Gastroesophageal sphincter (tissue), 4 donors: ENCODE results near the gene GMNC. TPM values are rescaled to one million over a fixed set of nuclear protein-coding genes. Genes with fewer than 3 reads are reported as not detected.

Source experiments
- ATAC-seq: fragments of 150-250 bp; one replicate; pipeline ENCODE4 v1.9.1; 2016; ENCODE audit warnings: mild to moderate bottlenecking, moderate library complexity
- H3K27ac ChIP-seq, 4 donors: fragments of 200-600 bp; sonication (generic) in 3 of 4; 1 replicate in 3 of 4; 2 replicates in 1 of 4; pipeline ENCODE4 v1.5.1; 2016 to 2019
- H3K27me3 ChIP-seq: fragments of 200-600 bp; sonication (generic); one replicate; pipeline ENCODE4 v1.5.1; 2019
- H3K36me3 ChIP-seq, 2 donors: fragments of 200-600 bp; sonication (generic); one replicate each; pipeline ENCODE4 v1.5.1; 2019; ENCODE audit warnings: control low read depth in 1 of 2
- H3K4me1 ChIP-seq, 3 donors: fragments of 200-600 bp; sonication (generic); 1 replicate in 2 of 3; 2 replicates in 1 of 3; pipeline ENCODE4 v1.5.1; 2016 to 2019; ENCODE audit warnings: control low read depth in 2 of 3
- H3K4me3 ChIP-seq, 2 donors: fragments of 200-600 bp; sonication (generic); one replicate each; pipeline ENCODE4 v1.5.1; 2019; ENCODE audit warnings: mild to moderate bottlenecking in 1 of 2, moderate library complexity in 1 of 2
- H3K9me3 ChIP-seq, 3 donors: fragments of 200-600 bp; sonication (generic); one replicate each; pipeline ENCODE4 v1.5.1; 2017 to 2019; ENCODE audit warnings: control low read depth in 2 of 3
- EP300 ChIP-seq: sonication (generic); formaldehyde crosslinking; IDR thresholded peaks from one replicate; pipeline ENCODE4 v1.6.1; 2017; ENCODE audit warnings: antibody characterized with exemption, mild to moderate bottlenecking
- POLR2A ChIP-seq, 2 donors: fragments of 450-650 bp; IDR thresholded peaks; one replicate each; pipeline ENCODE4 v1.6.1; 2017; ENCODE audit warnings: antibody characterized with exemption in 2 of 2, mild to moderate bottlenecking in 2 of 2, moderate library complexity in 1 of 2
- POLR2AphosphoS5 ChIP-seq: sonication (generic); formaldehyde crosslinking; IDR thresholded peaks from one replicate; pipeline ENCODE4 v1.6.1; 2017; ENCODE audit warnings: antibody characterized with exemption
- WGBS, 2 donors: methylation state at CpG; one replicate each; pipeline ENCODE4 v1.1.5; 2018; ENCODE audit warnings: low coverage in 1 of 2; 5-methylcytosine and 5-hydroxymethylcytosine counted together
- total RNA-seq, 4 donors: library from RNA; depleted of rRNA; stranded (reverse); fragments of >200 nt; gene quantifications; one replicate each; pipeline ENCODE4 v1.1.0, GENCODE V29; 2016
- TF ChIP-seq, protein P1 (sequence below), 4 experiments: fragments of 200-600 bp in 2 of 4; fragments of 450-650 bp in 2 of 4; sonication (generic) in 1 of 4; IDR thresholded peaks; one replicate each; pipeline ENCODE4 v1.5.1; 2017 to 2019; ENCODE audit warnings: antibody characterized with exemption in 4 of 4, mild to moderate bottlenecking in 2 of 4, moderate library complexity in 2 of 4

Gene GMNC
- total RNA-seq, 4 donors from 2014 or later: not detected

DNA sequence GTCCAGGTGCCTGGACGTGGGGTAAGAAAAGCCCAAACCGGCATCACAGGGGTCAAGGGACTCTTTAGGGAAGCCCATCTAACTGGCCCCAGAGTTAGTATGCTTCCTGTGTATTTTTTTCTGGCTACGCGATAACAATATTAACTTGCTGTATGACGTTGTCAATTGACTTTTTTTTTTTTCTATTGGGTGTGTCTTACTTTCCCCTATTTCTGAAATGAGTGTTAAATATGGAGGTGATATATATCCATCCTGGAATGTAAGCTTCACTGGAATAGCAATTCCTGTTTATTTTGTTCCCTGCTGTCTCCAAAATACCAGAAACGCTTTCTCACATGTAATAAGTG, 598 bp upstream of the GMNC start:
- peak overlapping the region; percentile 63 to 92 (median 88) for H3K27ac ChIP-seq
- peak overlapping the region; percentile 57 to 79 for H3K4me3 ChIP-seq
- H3K4me1 ChIP-seq: peaks cover 0 to 11% (median 0%) of the 10 kb centered on the region in 3 donors
- 3 to 4% methylated on average over 6 of the region's 6 CpGs for WGBS, 2 donors
- ATAC-seq: no peak
- no peaks in the 10 kb centered on the region for H3K36me3 ChIP-seq
- no peaks in the 10 kb centered on the region for H3K27me3 ChIP-seq
- no peaks in the 10 kb centered on the region for H3K9me3 ChIP-seq
- TF ChIP-seq, protein P1, sequence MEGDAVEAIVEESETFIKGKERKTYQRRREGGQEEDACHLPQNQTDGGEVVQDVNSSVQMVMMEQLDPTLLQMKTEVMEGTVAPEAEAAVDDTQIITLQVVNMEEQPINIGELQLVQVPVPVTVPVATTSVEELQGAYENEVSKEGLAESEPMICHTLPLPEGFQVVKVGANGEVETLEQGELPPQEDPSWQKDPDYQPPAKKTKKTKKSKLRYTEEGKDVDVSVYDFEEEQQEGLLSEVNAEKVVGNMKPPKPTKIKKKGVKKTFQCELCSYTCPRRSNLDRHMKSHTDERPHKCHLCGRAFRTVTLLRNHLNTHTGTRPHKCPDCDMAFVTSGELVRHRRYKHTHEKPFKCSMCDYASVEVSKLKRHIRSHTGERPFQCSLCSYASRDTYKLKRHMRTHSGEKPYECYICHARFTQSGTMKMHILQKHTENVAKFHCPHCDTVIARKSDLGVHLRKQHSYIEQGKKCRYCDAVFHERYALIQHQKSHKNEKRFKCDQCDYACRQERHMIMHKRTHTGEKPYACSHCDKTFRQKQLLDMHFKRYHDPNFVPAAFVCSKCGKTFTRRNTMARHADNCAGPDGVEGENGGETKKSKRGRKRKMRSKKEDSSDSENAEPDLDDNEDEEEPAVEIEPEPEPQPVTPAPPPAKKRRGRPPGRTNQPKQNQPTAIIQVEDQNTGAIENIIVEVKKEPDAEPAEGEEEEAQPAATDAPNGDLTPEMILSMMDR (IDR thresholded peaks at IDR 0.05): no peak
- TF ChIP-seq POLR2AphosphoS5 (no peak), EP300 (no peak), POLR2A (IDR thresholded peaks at IDR 0.05) (no peak)

DNA sequence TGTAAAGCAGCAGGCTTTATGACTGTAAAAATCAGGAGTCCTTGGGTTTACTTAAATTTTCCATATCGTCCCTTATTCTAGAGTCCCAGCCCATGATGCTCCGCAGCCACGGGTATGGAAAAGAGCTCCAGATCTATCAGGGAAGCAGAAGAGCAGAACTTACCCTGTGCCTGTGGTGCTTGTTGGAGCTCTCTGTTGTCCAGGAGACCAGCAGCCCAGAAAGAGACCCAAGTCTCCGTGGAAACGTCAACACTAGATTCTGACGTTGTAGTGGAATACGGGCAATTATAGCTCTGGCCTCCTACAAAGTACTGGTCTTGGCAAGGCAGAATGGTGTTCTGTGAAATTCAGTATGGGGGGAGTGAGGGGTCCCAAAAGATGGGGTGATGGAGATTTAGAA, 2.0 kb downstream of the GMNC start:
- WGBS, 2 donors: 57% methylated on average over 6 of the region's 7 CpGs; no CpG with 5 or more reads in 1 of the 2 donors
- TF ChIP-seq POLR2AphosphoS5: no peak
- no peak for TF ChIP-seq POLR2A (IDR thresholded peaks at IDR 0.05)
- no peak for TF ChIP-seq EP300
- ATAC-seq: no peak
- Histone ChIP-seq H3K27ac (no peak overlapping the region), H3K27me3 (no peaks in the 10 kb centered on the region), H3K36me3 (no peaks in the 10 kb centered on the region), H3K4me3 (no peak overlapping the region), H3K4me1 (peaks cover 0 to 11% (median 0%) of the 10 kb centered on the region in 3 donors), H3K9me3 (no peaks in the 10 kb centered on the region)

DNA sequence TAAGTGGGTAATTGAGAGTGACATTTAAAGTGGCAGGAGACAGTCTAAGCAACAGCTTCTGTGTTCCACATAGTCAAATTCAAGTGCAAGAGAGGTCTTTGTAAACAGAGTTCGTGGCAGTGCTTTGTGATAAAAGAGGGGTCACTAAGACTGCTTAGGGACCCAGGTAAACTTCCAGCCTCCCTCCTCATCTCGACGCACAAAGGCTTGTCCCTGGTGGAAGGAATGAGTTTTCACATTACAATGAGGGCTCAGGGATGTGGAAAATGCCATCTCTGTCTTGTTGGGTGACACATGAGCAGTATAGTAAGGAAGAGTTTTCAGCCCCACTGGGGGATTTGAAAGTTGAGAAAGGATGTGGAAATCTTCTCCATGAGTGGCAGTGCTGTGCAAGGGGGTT, 7.3 kb downstream of the GMNC start:
- ATAC-seq: no peak
- TF ChIP-seq POLR2AphosphoS5: no peak
- TF ChIP-seq POLR2A (IDR thresholded peaks at IDR 0.05): no peak
- TF ChIP-seq, protein P1 (IDR thresholded peaks at IDR 0.05): no peak
- no peak for TF ChIP-seq EP300
- no peak overlapping the region for H3K27ac ChIP-seq
- 40 to 43% methylated on average over 1 to 3 of the region's 3 CpGs for WGBS, 2 donors
- no peak overlapping the region for H3K4me3 ChIP-seq
- no peaks in the 10 kb centered on the region for H3K27me3 ChIP-seq
- no peaks in the 10 kb centered on the region for H3K9me3 ChIP-seq
- no peaks in the 10 kb centered on the region for H3K36me3 ChIP-seq
- H3K4me1 ChIP-seq: no peaks in the 10 kb centered on the region

DNA sequence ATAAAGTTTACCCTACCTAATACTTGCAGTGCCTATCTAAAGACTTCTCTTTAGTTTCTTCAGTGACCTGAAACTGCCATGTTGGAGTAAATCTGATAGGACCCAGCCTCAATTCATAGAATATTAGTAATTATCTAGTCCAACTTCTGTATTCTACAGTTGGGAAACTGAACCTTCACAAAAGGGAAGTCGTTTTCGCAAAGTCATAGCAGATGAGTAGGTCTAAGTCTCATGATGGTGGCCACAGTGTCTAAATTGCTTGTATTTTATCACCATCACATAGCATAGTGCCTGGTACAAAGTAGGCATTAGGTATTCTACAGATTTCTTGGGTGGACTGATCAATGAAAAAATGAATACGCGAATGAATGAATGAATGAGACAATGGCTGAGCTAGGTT, 8.4 kb downstream of the GMNC start:
- Histone ChIP-seq H3K27me3 (no peaks in the 10 kb centered on the region), H3K9me3 (no peaks in the 10 kb centered on the region), H3K27ac (no peak overlapping the region), H3K4me1 (no peaks in the 10 kb centered on the region), H3K36me3 (no peaks in the 10 kb centered on the region), H3K4me3 (no peak overlapping the region)
- TF ChIP-seq POLR2AphosphoS5 (no peak), EP300 (no peak), POLR2A (IDR thresholded peaks at IDR 0.05) (no peak)
- TF ChIP-seq, protein P1 (IDR thresholded peaks at IDR 0.05): no peak
- 87 to 91% methylated on average over 4 of the region's 4 CpGs for WGBS, 2 donors
- ATAC-seq: no peak

GRCh38 chr3:190853464-190853863, 9.0 kb downstream of the GMNC start:
- TF ChIP-seq POLR2A (IDR thresholded peaks at IDR 0.05) (no peak), EP300 (no peak), POLR2AphosphoS5 (no peak)
- TF ChIP-seq, protein P1 (IDR thresholded peaks at IDR 0.05): no peak
- H3K27me3 ChIP-seq: no peaks in the 10 kb centered on the region
- H3K9me3 ChIP-seq: no peaks in the 10 kb centered on the region
- H3K4me1 ChIP-seq: no peaks in the 10 kb centered on the region
- no peak overlapping the region for H3K27ac ChIP-seq
- H3K36me3 ChIP-seq: no peaks in the 10 kb centered on the region
- 78 to 89% methylated on average over 1 of the region's 1 CpG for WGBS, 2 donors
- no peak overlapping the region for H3K4me3 ChIP-seq
- ATAC-seq: no peak

GRCh38 chr3:190849607-190850006, 12.9 kb downstream of the GMNC start:
- WGBS, 2 donors: 100% methylated on average over 1 of the region's 1 CpG
- Histone ChIP-seq H3K4me1 (no peaks in the 10 kb centered on the region), H3K36me3 (no peaks in the 10 kb centered on the region), H3K9me3 (no peaks in the 10 kb centered on the region), H3K27me3 (no peaks in the 10 kb centered on the region), H3K4me3 (no peak overlapping the region), H3K27ac (no peak overlapping the region)
- no peak for ATAC-seq
- TF ChIP-seq POLR2A (IDR thresholded peaks at IDR 0.05) (no peak), EP300 (no peak), POLR2AphosphoS5 (no peak)
- TF ChIP-seq, protein P1 (IDR thresholded peaks at IDR 0.05): no peak
